Lower leg skin (tissue), 4 donors: ENCODE measurements around the gene ZNF75A. TPM values are rescaled to one million over a fixed set of nuclear protein-coding genes. Genes with fewer than 3 reads are reported as not detected.
A peak's percentile ranks its signal among the peaks of the same experiment; 100 is the strongest.

Source experiments
- DNase-seq, 2 donors: peaks; one replicate each; pipeline ENCODE4 v3.0.0-alpha.2; 2019; ENCODE audit warnings: low spot score in 2 of 2
- H3K4me3 ChIP-seq: fragments of 200-600 bp; sonication (generic); 2 replicates; pipeline ENCODE4 v1.5.1; 2017; ENCODE audit warnings: mild to moderate bottlenecking, low read depth; ENCODE audit not compliant: poor library complexity, severe bottlenecking
- CTCF ChIP-seq, 3 donors: fragments of 450-650 bp; IDR thresholded peaks; one replicate each; pipeline ENCODE4 v1.5.1; 2016; ENCODE audit warnings: antibody characterized with exemption in 3 of 3, mild to moderate bottlenecking in 3 of 3, moderate library complexity in 2 of 3
- POLR2A ChIP-seq, 2 donors: fragments of 450-650 bp; IDR thresholded peaks; one replicate each; pipeline ENCODE4 v1.6.1; 2016 to 2017; ENCODE audit warnings: antibody characterized with exemption in 2 of 2, mild to moderate bottlenecking in 1 of 2, moderate library complexity in 1 of 2
- WGBS, 2 donors: methylation state at CpG; one replicate each; pipeline ENCODE4 v1.1.5; 2018; 5-methylcytosine and 5-hydroxymethylcytosine counted together
- intact Hi-C: fragments of 100-400 bp; cut with DNase I; formaldehyde crosslinking; loops from one replicate; pipeline ENCODE4 v1.15.0; 2023; ENCODE audit warnings: low total_unique reads
- total RNA-seq, 4 donors: library from RNA; depleted of rRNA; stranded (reverse); fragments of >200 nt; gene quantifications; one replicate each; pipeline ENCODE4 v1.1.0, GENCODE V29; 2016

ZNF75A gene
- total RNA-seq, 4 donors from 2014 or later, result 13.3 to 23.5 (median 18.2) TPM

- intact Hi-C loops, result no loop called here
- no peak overlapping the region for H3K4me3 ChIP-seq
- no peak for DNase-seq
- TF ChIP-seq POLR2A (IDR thresholded peaks at IDR 0.05) (no peak), CTCF (IDR thresholded peaks at IDR 0.05) (no peak)
These were observed 30.4 kb upstream of the ZNF75A start for GRCh38 chr16:3274947-3275346.

GRCh38 chr16:3276679-3277078, 28.6 kb upstream of the ZNF75A start:
- TF ChIP-seq POLR2A (IDR thresholded peaks at IDR 0.05) (no peak), CTCF (IDR thresholded peaks at IDR 0.05) (no peak)
- no peak for DNase-seq
- intact Hi-C loops, result no loop called here
- WGBS, 2 donors, result 85 to 86% methylated on average over 5 of the region's 5 CpGs
- no peak overlapping the region for H3K4me3 ChIP-seq

- no peak overlapping the region for H3K4me3 ChIP-seq
- no peak for DNase-seq
- intact Hi-C loops, result no loop called here
- TF ChIP-seq CTCF (IDR thresholded peaks at IDR 0.05) (no peak), POLR2A (IDR thresholded peaks at IDR 0.05) (no peak)
- WGBS, 2 donors, result 88 to 93% methylated on average over 6 of the region's 6 CpGs
These were observed 24.0 kb upstream of the ZNF75A start for GRCh38 chr16:3281222-3281820.

- TF ChIP-seq CTCF (IDR thresholded peaks at IDR 0.05), result no peak
- TF ChIP-seq POLR2A (IDR thresholded peaks at IDR 0.05), result no peak
- intact Hi-C loops, result no loop called here
- DNase-seq, result peak in 1 of 2 donors; percentile 27
- WGBS, 2 donors, result 13 to 18% methylated on average over 26 to 27 of the region's 29 CpGs
- H3K4me3 ChIP-seq, result peak overlapping the region; percentile 68
These were observed 23.1 kb upstream of the ZNF75A start for GRCh38 chr16:3282103-3282729.

GRCh38 chr16:3282730-3283542, 22.4 kb upstream of the ZNF75A start, which contains the start of gene ZNF263:
Gene ZNF263, plus strand, starts transcription at chr16:3283491. Its CDS starts 328 bp downstream, at chr16:3283819.
- no peak for TF ChIP-seq CTCF (IDR thresholded peaks at IDR 0.05)
- peak in 1 of 2 donors; percentile 67 for TF ChIP-seq POLR2A (IDR thresholded peaks at IDR 0.05)
- H3K4me3 ChIP-seq, result peak within 1 kb of the TSS; percentile 94
- peak; percentile 97 to 99 for DNase-seq
- intact Hi-C loops, result no loop called here
- WGBS, 2 donors, result 0 to 1% methylated on average over 40 to 71 of the region's 72 CpGs
